B cell (primary cell): Measurements from ENCODE around the gene STUM. TPM values are rescaled to one million over a fixed set of nuclear protein-coding genes. Genes with fewer than 3 reads are reported as not detected.

ENCODE experiments used
- ATAC-seq: fragments of 200-7000 bp; cut with Tn5 transposase; one replicate; pipeline ENCODE4 v1.10.0; 2021; ENCODE audit warnings: low read depth, mild to moderate bottlenecking, moderate number of reproducible peaks, moderate library complexity
- CTCF ChIA-PET: fragments of 350-600 bp; sonication (Branson Sonifier 250); formaldehyde crosslinking; loops from one replicate; lab custom pipeline; 2021; ENCODE audit warnings: antibody characterized with exemption, inconsistent platforms; lab: Charles Lee
- POLR2A ChIA-PET: fragments of 350-600 bp; sonication (Branson Sonifier 250); formaldehyde crosslinking; loops from one replicate; lab custom pipeline; 2021; ENCODE audit warnings: antibody characterized with exemption; lab: Charles Lee
- DNase-seq: peaks from one replicate; pipeline ENCODE4 v3.0.0; 2013
- H2AFZ ChIP-seq: 2 replicates; pipeline ENCODE4 v1.6.1; 2012; ENCODE audit warnings: mild to moderate bottlenecking, low read depth, low read length; ENCODE audit not compliant: insufficient read depth, poor library complexity, severe bottlenecking
- H3K27ac ChIP-seq, 2 donors: 1 replicate in 1 of 2; 2 replicates in 1 of 2; pipeline ENCODE4 v1.5.1; 2012 to 2013; ENCODE audit warnings: low read length in 2 of 2, mild to moderate bottlenecking in 2 of 2, moderate library complexity in 1 of 2
- H3K27me3 ChIP-seq, 4 experiments: fragments of 200-600 bp in 1 of 4; sonication (generic) in 1 of 4; replicated peaks in 1 of 4; 1 replicate in 2 of 4; 2 replicates in 2 of 4; pipeline versions ENCODE4 v1.6.1 to v1.7.0; 2013 to 2016; ENCODE audit warnings: low read length in 3 of 4, mild to moderate bottlenecking in 2 of 4, mixed read lengths in 1 of 4, moderate library complexity in 1 of 4; ENCODE audit not compliant: insufficient read depth in 4 of 4, control insufficient read depth in 3 of 4; ENCODE audit errors: control extremely low read depth in 1 of 4
- H3K36me3 ChIP-seq, 2 experiments: replicated peaks in 1 of 2; 1 replicate in 1 of 2; 2 replicates in 1 of 2; pipeline versions ENCODE4 v1.6.1 to v1.7.1; 2013; ENCODE audit warnings: low read length in 1 of 2; ENCODE audit not compliant: insufficient read depth in 2 of 2, control insufficient read depth in 1 of 2; ENCODE audit errors: control extremely low read depth in 1 of 2, extremely low read depth in 1 of 2
- H3K4me1 ChIP-seq, 2 donors: fragments of 200-600 bp in 1 of 2; sonication (generic) in 1 of 2; 1 replicate in 1 of 2; 2 replicates in 1 of 2; pipeline versions ENCODE4 v1.5.1 to v1.6.1; 2013 to 2017; ENCODE audit warnings: low read length in 2 of 2; ENCODE audit not compliant: control insufficient read depth in 2 of 2, insufficient read depth in 2 of 2
- H3K4me2 ChIP-seq: replicated peaks from 2 replicates; pipeline ENCODE3; 2012; ENCODE audit warnings: mild to moderate bottlenecking, low read depth, low read length; ENCODE audit not compliant: poor library complexity, severe bottlenecking
- H3K4me3 ChIP-seq, 5 experiments: fragments of 200-600 bp in 1 of 5; sonication (generic) in 1 of 5; 1 replicate in 3 of 5; 2 replicates in 2 of 5; pipeline versions ENCODE4 v1.5.1 to v1.7.0; 2011 to 2016; ENCODE audit warnings: low read length in 4 of 5, mild to moderate bottlenecking in 4 of 5, low read depth in 2 of 5, control low read depth in 1 of 5, moderate library complexity in 1 of 5; ENCODE audit not compliant: insufficient read depth in 1 of 5; ENCODE audit errors: control extremely low read depth in 1 of 5, extremely low read depth in 1 of 5
- H3K79me2 ChIP-seq: fragments of 200-600 bp; sonication (generic); one replicate; pipeline ENCODE4 v1.6.0; 2016; ENCODE audit warnings: low read length; ENCODE audit not compliant: control insufficient read depth, insufficient read depth
- H3K9ac ChIP-seq: fragments of 200-600 bp; sonication (generic); 2 replicates; pipeline ENCODE4 v1.6.1; 2017; ENCODE audit warnings: mild to moderate bottlenecking, low read length, moderate library complexity
- H3K9me3 ChIP-seq, 3 donors: one replicate each; pipeline versions ENCODE4 v1.6.1 to v1.7.1; 2013; ENCODE audit warnings: low read length in 2 of 3; ENCODE audit not compliant: control insufficient read depth in 2 of 3, insufficient read depth in 1 of 3; ENCODE audit errors: control extremely low read depth in 1 of 3
- H4K20me1 ChIP-seq: 2 replicates; pipeline ENCODE4 v1.6.0; 2012; ENCODE audit warnings: mild to moderate bottlenecking, low read length; ENCODE audit not compliant: insufficient read depth, control insufficient read depth, poor library complexity, severe bottlenecking
- H3K27ac Mint-ChIP-seq: one replicate; pipeline ENCODE4 v1.8.0; 2021; ENCODE audit warnings: mixed read lengths
- H3K27me3 Mint-ChIP-seq: one replicate; pipeline ENCODE4 v1.8.0; 2021; ENCODE audit warnings: mixed read lengths
- H3K4me1 Mint-ChIP-seq: one replicate; pipeline ENCODE4 v1.8.0; 2021; ENCODE audit warnings: mixed read lengths
- H3K4me3 Mint-ChIP-seq: one replicate; pipeline ENCODE4 v1.8.0; 2021; ENCODE audit warnings: mixed read lengths
- H3K9me3 Mint-ChIP-seq: one replicate; pipeline ENCODE4 v1.8.0; 2022; ENCODE audit warnings: mixed read lengths; ENCODE audit not compliant: insufficient read depth
- CTCF ChIP-seq: fragments of 200-600 bp; IDR thresholded peaks from one replicate; pipeline ENCODE4 v1.8.0; 2022; ENCODE audit warnings: antibody characterized with exemption, mild to moderate bottlenecking
- EZH2 ChIP-seq: IDR thresholded peaks from 2 replicates; pipeline ENCODE4 v1.6.1; 2012; ENCODE audit warnings: borderline replicate concordance, low read depth, mild to moderate bottlenecking, moderate library complexity, low read length; ENCODE audit not compliant: insufficient read depth, poor library complexity, severe bottlenecking
- WGBS: methylation state at CpG from one replicate; pipeline ENCODE4 v1.1.5; 2013; ENCODE audit warnings: missing lambda C conversion rate; ENCODE audit not compliant: insufficient coverage; 5-methylcytosine and 5-hydroxymethylcytosine counted together
- intact Hi-C: fragments of 100-400 bp; cut with micrococcal nuclease; formaldehyde crosslinking; loops from one replicate; pipeline ENCODE4 v1.10.0; 2022
- polyA plus RNA-seq: library from polyadenylated mRNA; depleted of rRNA; stranded (reverse); fragments of >200 nt; gene quantifications from 2 replicates; pipeline ENCODE4 v1.2.3, GENCODE V29; 2012
- total RNA-seq, 2 donors: library from RNA; stranded (reverse); fragments of 120-200 nt in 1 of 2; gene quantifications; 1 replicate in 1 of 2; 2 replicates in 1 of 2; pipeline versions ENCODE4 v1.2.3 to v1.2.4, GENCODE V29; 2013 to 2022

The STUM gene
- total and polyA plus RNA-seq, 2 donors (not counting 1 experiment from before 2014, with no cell fraction given) = 0.12 to 0.69 TPM

GRCh38 chr1:226572325-226572726, 23.8 kb downstream of the STUM start:
- 92% methylated on average over 8 of the region's 8 CpGs for WGBS
- no peak for TF ChIP-seq EZH2
- TF ChIP-seq CTCF = no peak
- Mint-ChIP-seq H3K27ac (no peak overlapping the region), H3K9me3 (no peaks in the 10 kb centered on the region), H3K27me3 (no peaks in the 10 kb centered on the region), H3K4me3 (no peak overlapping the region), H3K4me1 (peaks cover 12% of the 10 kb centered on the region)
- Histone ChIP-seq H3K27me3 (no peaks in the 10 kb centered on the region), H3K79me2 (no peaks in the 10 kb centered on the region), H4K20me1 (no peaks in the 10 kb centered on the region), H3K27ac (no peak overlapping the region), H3K4me1 (no peaks in the 10 kb centered on the region), H2AFZ (no peak overlapping the region), H3K9me3 (no peaks in the 10 kb centered on the region), H3K4me2 (no peak overlapping the region), H3K9ac (no peak overlapping the region), H3K36me3 (no peaks in the 10 kb centered on the region), H3K4me3 (no peak overlapping the region)
- CTCF ChIA-PET = no interaction called here
- POLR2A ChIA-PET = no interaction called here
- intact Hi-C loops = no loop called here
- ATAC-seq (no peak), DNase-seq (no peak)

GRCh38 chr1:226574044-226574443, 25.5 kb downstream of the STUM start:
- Mint-ChIP-seq H3K27me3 (no peaks in the 10 kb centered on the region), H3K4me1 (peaks cover 12% of the 10 kb centered on the region), H3K4me3 (no peak overlapping the region), H3K27ac (no peak overlapping the region), H3K9me3 (no peaks in the 10 kb centered on the region)
- Histone ChIP-seq H3K4me3 (no peak overlapping the region), H3K4me1 (no peaks in the 10 kb centered on the region), H4K20me1 (no peaks in the 10 kb centered on the region), H3K36me3 (no peaks in the 10 kb centered on the region), H3K79me2 (no peaks in the 10 kb centered on the region), H2AFZ (no peak overlapping the region), H3K9me3 (no peaks in the 10 kb centered on the region), H3K4me2 (no peak overlapping the region), H3K27ac (no peak overlapping the region), H3K9ac (no peak overlapping the region), H3K27me3 (no peaks in the 10 kb centered on the region)
- TF ChIP-seq CTCF (no peak), EZH2 (no peak)
- DNase-seq = no peak
- intact Hi-C loops = no loop called here
- ATAC-seq = no peak
- CTCF ChIA-PET = no interaction called here
- WGBS = 56% methylated on average over 1 of the region's 2 CpGs
- POLR2A ChIA-PET = no interaction called here
